ENCODE results near the gene ADGRF1.

DNA sequence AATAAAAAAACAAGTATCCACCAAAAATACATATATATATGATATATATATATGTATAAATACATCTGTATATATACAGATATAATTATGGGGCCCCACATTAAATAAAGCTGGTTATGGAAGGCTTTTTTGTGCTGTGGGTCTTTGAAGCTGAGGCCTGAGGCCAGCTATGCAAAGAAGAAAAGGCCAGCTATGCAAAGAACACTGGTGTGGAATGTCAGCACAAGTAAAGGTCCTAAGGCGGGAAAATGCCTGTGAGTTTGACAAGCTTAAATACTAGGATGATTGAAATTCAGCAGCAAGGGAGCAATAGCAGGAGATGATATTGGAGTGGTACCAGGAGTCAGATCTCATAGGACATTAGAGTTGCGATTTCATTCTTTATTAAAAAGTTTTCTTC is 25.2 kb downstream of the ADGRF1 start:
- TF ChIP-seq, protein P1, sequence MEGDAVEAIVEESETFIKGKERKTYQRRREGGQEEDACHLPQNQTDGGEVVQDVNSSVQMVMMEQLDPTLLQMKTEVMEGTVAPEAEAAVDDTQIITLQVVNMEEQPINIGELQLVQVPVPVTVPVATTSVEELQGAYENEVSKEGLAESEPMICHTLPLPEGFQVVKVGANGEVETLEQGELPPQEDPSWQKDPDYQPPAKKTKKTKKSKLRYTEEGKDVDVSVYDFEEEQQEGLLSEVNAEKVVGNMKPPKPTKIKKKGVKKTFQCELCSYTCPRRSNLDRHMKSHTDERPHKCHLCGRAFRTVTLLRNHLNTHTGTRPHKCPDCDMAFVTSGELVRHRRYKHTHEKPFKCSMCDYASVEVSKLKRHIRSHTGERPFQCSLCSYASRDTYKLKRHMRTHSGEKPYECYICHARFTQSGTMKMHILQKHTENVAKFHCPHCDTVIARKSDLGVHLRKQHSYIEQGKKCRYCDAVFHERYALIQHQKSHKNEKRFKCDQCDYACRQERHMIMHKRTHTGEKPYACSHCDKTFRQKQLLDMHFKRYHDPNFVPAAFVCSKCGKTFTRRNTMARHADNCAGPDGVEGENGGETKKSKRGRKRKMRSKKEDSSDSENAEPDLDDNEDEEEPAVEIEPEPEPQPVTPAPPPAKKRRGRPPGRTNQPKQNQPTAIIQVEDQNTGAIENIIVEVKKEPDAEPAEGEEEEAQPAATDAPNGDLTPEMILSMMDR (conservative IDR thresholded peaks at IDR 0.05; ENCODE audit: low read length) = no peak
- TF ChIP-seq EZH2phosphoT487 (IDR thresholded peaks at IDR 0.05; ENCODE audit: borderline replicate concordance) = no peak

Data from Loucy (cell line).